PC-9 (cell line): ENCODE measurements around the gene CAPN15.

Experiments used
- EZH2 ChIP-seq: fragments of 200-600 bp; sonication (generic); IDR thresholded peaks from 2 replicates; pipeline ENCODE4 v1.8.0; 2017; ENCODE audit warnings: antibody characterized with exemption, low read depth
- TF ChIP-seq, protein P1 (sequence below): fragments of 200-600 bp; sonication (generic); conservative IDR thresholded peaks from 2 replicates; pipeline ENCODE4 v1.6.1; 2017; ENCODE audit warnings: mixed run types, antibody characterized with exemption, mild to moderate bottlenecking, moderate library complexity

GRCh38 chr16:591892-592517 lies 64.5 kb downstream of the CAPN15 start:
- TF ChIP-seq, protein P1, sequence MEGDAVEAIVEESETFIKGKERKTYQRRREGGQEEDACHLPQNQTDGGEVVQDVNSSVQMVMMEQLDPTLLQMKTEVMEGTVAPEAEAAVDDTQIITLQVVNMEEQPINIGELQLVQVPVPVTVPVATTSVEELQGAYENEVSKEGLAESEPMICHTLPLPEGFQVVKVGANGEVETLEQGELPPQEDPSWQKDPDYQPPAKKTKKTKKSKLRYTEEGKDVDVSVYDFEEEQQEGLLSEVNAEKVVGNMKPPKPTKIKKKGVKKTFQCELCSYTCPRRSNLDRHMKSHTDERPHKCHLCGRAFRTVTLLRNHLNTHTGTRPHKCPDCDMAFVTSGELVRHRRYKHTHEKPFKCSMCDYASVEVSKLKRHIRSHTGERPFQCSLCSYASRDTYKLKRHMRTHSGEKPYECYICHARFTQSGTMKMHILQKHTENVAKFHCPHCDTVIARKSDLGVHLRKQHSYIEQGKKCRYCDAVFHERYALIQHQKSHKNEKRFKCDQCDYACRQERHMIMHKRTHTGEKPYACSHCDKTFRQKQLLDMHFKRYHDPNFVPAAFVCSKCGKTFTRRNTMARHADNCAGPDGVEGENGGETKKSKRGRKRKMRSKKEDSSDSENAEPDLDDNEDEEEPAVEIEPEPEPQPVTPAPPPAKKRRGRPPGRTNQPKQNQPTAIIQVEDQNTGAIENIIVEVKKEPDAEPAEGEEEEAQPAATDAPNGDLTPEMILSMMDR: no peak
- no peak for TF ChIP-seq EZH2
